Measurements from ENCODE around the gene SPNS3. TPM values are rescaled to one million over a fixed set of nuclear protein-coding genes. Genes with fewer than 3 reads are reported as not detected.

The SPNS3 gene
- total RNA-seq, 4 donors from 2014 or later = not detected

DNA sequence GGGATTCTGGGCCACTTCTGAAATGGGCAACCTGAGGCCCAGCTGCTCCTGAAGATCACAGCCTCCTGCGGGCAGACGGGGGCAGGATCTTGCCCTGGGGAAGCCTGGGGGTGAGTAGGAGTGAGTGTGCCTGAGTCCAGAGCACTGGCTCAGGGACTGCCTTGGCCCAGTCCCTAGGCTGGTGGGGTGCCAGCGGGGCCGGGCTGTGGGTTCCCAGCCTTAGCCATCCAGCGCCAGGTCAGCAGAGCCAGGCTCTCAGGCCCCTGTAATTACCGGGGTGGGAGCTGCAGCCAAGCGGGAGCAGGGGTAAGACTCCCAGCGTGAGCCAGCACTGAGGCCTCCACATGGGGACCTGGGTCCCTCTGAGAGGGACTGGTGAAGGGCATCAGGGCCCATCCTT lies 73.2 kb downstream of the SPNS3 start:
- no peak overlapping the region for H3K4me3 ChIP-seq
- intact Hi-C loops (cut with DNase I; ENCODE audit: low total_unique reads) = no loop called here
- TF ChIP-seq CTCF (IDR thresholded peaks at IDR 0.05 in 4 of 5, conservative IDR thresholded peaks at IDR 0.05 in 1 of 5) (no peak), POLR2A (IDR thresholded peaks at IDR 0.05) (no peak)
- H3K9me3 ChIP-seq = no peaks in the 10 kb centered on the region
- peak overlapping the region in 3 of 4 donors; percentile 37 to 61 (median 40) for H3K27ac ChIP-seq
- H3K27me3 ChIP-seq = peaks cover 0 to 8% (median 0%) of the 10 kb centered on the region in 3 donors
- peaks cover 16 to 36% of the 10 kb centered on the region in 2 donors for H3K4me1 ChIP-seq
- no peaks in the 10 kb centered on the region for H3K36me3 ChIP-seq
- DNase-seq (no peak), ATAC-seq (no peak)
- in situ Hi-C loops (cut with MboI; ENCODE audit: low sequenced_read_pairs in 4 of 4) = no loop called here

- no peaks in the 10 kb centered on the region for H3K9me3 ChIP-seq
- no peaks in the 10 kb centered on the region for H3K36me3 ChIP-seq
- peaks cover 16 to 36% of the 10 kb centered on the region in 2 donors for H3K4me1 ChIP-seq
- in situ Hi-C loops (cut with MboI; ENCODE audit: low sequenced_read_pairs in 4 of 4) (no loop called here), intact Hi-C loops (cut with DNase I; ENCODE audit: low total_unique reads) (no loop called here)
- peaks cover 0 to 8% (median 0%) of the 10 kb centered on the region in 3 donors for H3K27me3 ChIP-seq
- DNase-seq (no peak), ATAC-seq (no peak)
- H3K27ac ChIP-seq = peak overlapping the region in 3 of 4 donors; percentile 57 to 68 (median 61)
- TF ChIP-seq POLR2A (IDR thresholded peaks at IDR 0.05) (no peak), CTCF (IDR thresholded peaks at IDR 0.05 in 4 of 5, conservative IDR thresholded peaks at IDR 0.05 in 1 of 5) (no peak)
- H3K4me3 ChIP-seq = no peak overlapping the region
These were observed 73.8 kb downstream of the SPNS3 start for GRCh38 chr17:4507361-4508111.

- Histone ChIP-seq H3K36me3 (no peaks in the 10 kb centered on the region), H3K27me3 (peaks cover 0 to 3% (median 0%) of the 10 kb centered on the region in 3 donors), H3K9me3 (no peaks in the 10 kb centered on the region), H3K4me1 (peaks cover 14 to 36% of the 10 kb centered on the region in 2 donors), H3K4me3 (no peak overlapping the region), H3K27ac (peak overlapping the region; percentile 20 to 68 (median 59))
- in situ Hi-C loops (cut with MboI; ENCODE audit: low sequenced_read_pairs in 4 of 4) (no loop called here), intact Hi-C loops (cut with DNase I; ENCODE audit: low total_unique reads) (no loop called here)
- ATAC-seq (no peak), DNase-seq (no peak)
- TF ChIP-seq POLR2A (IDR thresholded peaks at IDR 0.05) (no peak), CTCF (IDR thresholded peaks at IDR 0.05 in 4 of 5, conservative IDR thresholded peaks at IDR 0.05 in 1 of 5) (no peak)
These were observed 74.5 kb downstream of the SPNS3 start for GRCh38 chr17:4508207-4508606.

DNA sequence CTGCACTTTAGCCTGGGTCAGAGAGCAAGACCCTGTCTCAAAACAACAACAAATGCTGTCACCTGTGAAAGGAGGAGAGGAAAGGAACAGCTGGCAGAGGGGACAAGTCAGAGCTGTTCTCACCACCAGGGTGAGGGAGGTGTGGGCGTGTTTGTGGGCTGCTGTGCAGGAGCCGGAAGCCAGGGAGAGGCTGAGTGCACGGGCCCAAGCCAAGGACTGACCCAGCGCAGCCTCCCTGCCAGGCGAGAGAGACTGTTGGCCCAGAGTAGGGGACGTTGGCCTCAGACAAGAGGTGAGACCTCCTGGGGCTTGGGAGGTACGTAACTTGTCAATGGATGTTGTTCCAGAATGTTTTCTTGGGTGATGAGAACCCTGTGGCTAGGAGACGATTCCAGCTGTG lies 75.7 kb downstream of the SPNS3 start:
- Histone ChIP-seq H3K4me3 (no peak overlapping the region), H3K27me3 (no peaks in the 10 kb centered on the region), H3K36me3 (no peaks in the 10 kb centered on the region), H3K9me3 (no peaks in the 10 kb centered on the region), H3K4me1 (peaks cover 13 to 27% of the 10 kb centered on the region in 2 donors), H3K27ac (peak overlapping the region in 3 of 4 donors; percentile 57 to 68 (median 61))
- DNase-seq (no peak), ATAC-seq (no peak)
- TF ChIP-seq POLR2A (IDR thresholded peaks at IDR 0.05) (no peak), CTCF (IDR thresholded peaks at IDR 0.05 in 4 of 5, conservative IDR thresholded peaks at IDR 0.05 in 1 of 5) (no peak)
- intact Hi-C loops (cut with DNase I; ENCODE audit: low total_unique reads) (no loop called here), in situ Hi-C loops (cut with MboI; ENCODE audit: low sequenced_read_pairs in 4 of 4) (no loop called here)

Data from gastrocnemius medialis (tissue), 4 donors.